AML-193 (cell line): ENCODE results near the gene GSTM3.
"Not testable (repeated sequence)": the region's sequence is repeated elsewhere in the genome, so short reads cannot be mapped to it uniquely, and the experiment has no call there.

Experiments
- DNase-seq, 2 experiments: peaks; one replicate each; lab custom pipeline; 2025; lab: John Stamatoyannopoulos, UW

The GSTM3 gene

DNA sequence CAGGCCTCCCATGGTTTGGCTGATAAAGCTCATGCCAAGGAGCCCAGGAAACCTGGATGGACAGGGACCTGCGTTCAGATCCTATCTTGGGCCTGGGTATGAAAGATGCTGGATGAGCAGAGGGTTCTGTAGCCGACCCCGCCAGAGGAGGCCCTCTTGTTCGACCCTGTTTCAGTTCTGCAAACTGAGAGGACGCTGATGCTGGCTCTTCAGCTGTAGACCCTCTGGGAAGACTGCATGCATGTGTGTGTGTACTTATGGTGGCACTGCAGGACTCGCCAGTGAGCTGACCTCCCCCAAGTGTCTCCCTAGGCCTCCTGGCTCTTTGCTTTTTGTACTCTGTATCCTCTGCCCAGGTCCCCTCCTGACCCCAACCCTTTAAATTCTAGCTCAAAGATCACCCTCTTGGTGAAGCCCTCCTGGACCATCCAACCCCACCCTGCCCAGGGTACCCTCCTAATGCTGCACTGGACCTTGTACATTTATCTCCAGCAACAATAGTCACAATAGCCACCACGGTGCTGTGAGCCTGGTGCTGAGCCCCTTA lies 21.3 kb upstream of the GSTM3 start:
- DNase-seq, result no peak

DNA sequence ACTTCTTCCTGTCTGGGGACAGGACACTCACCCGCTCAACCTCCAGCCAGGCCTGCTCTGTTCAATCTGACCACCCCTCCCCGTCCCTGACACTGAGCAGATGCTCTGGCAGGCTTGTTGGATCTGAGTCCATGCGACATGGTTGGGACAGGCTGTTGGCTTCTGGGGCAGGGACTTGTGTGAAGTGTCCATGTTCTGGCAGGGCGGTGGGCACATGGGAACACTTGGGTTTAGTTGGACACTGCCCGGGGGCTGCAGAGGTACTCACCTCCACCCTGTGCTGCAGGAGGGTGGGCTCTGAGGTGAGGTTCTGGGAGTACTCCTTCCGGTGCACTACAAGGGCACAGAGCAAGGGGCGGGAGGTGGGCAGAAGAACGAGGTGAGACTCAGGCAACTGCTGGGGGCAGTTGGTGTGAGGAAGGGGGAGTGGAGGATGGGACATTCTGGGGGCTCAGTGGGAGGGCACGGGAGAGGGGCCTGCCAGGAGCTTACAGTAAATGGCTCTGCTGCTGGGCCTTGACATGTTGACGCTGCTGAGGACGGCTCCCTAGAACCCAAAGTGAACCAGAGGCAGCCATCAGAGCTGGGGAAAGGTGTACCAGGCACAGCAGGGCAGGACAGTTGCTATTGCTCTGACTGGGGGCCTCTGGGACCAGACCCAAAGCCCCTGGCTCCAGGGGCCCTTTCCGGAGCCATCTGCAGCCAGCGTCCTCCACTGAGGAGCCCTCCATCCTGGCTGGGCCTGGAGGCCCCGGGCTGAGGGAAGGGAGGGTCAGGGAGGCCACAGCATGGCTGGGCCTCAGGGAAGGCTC lies 20.6 kb upstream of the GSTM3 start:
- no peak for DNase-seq

DNA sequence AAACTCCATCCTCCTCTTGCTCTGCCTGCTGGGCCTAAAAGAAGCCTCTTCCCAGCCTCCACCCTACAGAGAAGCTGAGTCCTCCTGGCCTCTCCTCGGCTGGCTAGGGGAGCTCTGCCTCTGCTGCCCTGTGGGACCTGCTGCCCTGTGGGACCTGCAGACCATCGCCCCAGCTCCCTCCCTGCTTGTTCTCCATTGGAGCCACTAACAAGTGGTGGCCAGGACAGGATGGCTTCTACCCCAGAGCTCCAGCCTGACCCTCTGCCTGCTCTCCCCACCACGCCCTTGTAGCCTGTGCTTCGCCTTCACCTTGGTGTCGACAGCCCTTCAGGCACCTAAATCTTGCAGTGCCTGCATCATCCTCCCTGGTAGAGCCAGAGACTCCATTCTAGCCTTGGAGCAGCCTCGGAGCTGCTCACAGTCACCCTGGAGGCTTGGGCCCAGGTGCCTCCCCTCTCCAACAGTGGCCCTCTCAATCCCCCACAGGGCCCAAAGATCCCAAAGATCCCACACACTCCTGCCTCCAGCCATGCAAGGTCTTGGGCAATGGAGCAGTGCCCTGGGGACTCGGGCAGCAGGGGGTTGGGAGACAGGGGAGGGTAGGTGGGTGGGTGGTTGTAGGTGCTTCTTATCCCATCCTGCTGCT lies 19.9 kb upstream of the GSTM3 start:
- no peak for DNase-seq

DNA sequence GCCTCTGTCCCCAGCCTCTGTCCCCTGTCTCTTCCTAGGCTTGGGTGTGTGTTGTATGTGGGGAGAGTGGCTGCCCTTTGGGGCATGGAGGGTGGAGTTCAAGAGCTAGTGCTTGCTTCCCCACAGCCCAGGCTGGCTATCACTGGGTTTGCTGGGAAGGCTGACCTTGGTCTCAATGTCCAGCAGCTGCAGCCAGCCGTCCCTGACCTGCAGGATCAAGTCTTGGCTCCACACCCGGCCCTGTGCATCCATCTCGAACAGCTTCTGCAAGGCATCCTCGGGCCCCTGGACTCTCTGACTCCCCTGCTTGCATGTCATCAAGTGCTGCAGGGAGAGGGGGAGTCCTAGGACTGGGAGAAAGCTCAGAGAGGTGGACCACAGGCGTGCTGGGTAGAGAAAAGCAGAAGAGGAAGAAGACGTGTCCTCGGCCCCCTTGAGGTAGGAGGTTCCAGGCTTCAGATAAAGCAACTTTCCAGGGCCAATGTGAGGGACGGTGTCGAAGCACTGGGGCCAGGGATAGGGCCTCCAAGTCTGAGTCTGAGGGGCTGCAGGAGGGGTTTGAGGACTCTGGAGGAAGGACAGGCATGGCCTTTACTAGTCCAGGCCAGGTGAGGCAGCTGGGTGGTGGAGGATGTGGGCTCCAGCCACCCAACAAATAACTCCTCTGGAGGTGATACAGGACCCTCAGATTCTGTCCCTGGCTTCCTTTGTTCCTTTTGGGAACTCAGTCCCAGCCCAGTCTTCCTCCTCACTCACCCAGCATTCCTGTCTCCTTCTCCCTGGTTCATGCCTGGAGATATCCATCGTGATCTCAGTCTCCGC lies 18.9 kb upstream of the GSTM3 start:
- no peak for DNase-seq

DNA sequence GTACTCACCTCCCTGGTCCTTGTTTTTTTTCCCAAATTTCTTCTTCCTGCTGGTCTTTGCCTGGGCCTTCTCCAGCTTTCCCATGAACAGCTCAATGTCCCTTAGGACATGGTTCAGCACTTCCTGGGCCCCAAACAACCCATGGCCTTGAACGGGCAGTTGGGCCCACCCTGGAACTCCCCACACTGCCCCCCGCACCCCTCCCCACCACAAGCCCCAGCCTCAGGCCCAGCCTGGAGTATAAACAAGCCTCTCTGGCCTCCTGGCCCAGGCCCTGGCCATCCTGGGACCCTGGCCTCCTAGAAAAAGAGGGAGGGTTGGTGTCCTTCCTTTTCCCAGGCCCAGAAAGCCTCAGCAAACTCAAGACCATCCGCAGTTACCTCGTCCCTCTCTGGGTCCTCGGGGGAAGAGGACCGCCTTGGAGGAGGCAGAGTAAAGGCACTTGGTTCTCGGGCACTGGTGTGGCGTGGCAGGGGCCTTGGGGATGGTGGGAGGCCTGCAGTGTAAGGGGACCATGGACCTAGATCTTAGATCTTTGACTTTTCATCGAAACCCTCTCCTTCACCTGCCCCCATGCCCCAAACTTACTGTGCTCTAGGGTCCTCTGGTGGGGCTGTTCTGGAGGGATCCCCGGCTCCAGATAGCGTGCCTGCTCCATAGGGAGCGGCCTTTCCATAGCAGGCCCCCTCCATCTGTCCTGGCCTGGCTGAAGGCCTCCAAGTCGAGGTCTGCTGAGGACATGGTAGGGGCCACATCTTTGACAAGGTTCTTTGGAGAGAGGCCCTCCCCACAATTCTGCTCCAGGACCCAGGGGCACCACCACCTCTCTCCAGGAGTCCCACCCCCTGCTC lies 17.3 kb upstream of the GSTM3 start:
- no peak for DNase-seq

DNA sequence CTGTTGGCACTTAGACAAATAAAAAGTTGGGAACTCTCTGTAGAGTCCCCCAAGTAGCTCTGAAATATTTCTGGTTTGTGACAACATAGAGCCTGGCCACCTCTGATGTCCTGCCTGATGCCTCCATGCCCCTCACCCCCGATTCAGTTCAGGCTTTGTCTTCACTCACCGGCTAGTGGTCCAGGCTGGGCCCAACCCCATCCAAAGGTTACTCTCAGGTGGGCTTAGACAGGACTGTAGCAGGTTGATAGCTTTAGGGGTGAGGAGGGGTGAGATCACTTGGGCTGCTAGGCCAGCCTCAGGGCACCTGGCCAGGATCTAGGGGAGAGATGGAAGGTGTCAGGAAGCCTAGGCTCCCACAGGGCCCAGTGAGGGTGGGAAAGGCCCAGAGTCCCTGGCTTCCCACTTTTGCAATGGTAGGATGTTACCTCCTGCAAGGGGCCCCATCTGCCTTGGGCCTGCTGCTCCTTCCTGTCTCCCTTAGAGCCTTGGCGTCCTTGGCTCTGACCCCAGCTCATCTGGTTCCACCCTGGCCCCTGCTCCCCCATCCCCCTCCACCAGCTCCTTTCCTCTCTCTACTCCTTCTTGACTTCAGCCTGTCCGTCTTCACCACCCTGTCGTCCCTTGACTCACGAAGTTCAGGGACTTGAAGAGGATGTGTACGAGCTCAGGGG lies 16.1 kb upstream of the GSTM3 start:
- no peak for DNase-seq

DNA sequence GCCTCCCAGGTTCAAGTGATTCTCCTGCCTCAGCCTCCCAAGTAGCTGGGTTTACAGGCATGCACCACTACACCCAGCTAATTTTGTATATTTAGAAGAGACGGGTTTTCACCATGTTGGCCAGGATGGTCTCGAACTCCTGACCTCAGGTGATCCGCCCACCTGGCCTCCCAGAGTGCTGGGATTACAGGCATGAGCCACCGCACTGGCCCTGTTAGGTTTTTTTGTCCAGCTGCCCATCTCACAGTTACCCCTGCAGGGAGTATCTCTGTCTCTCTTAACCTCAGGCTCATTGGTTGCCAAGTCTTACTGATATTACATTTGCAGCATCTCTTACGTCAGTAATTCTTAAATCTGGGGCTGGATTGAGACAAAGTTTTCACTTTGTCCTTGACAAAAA lies 15.5 kb upstream of the GSTM3 start:
- DNase-seq, result not testable (repeated sequence)

DNA sequence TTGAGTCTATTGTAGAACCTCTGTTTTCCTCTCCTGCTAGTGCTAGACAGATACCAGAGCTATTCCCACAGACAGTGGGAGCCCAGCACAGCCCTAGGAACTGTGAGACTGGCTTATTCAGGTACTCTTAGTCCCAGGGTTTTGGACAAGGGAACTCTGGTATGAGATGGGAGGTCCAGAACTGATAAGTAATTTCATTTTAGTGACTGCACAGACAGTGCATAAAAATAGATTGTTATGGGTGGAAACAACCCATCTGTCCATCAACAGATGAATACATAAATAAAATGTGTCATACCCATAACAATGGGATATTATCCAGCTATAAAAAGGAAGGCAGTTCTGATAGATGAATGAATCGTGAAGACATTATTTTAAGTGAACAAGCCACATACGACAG lies 13.9 kb upstream of the GSTM3 start:
- no peak for DNase-seq

DNA sequence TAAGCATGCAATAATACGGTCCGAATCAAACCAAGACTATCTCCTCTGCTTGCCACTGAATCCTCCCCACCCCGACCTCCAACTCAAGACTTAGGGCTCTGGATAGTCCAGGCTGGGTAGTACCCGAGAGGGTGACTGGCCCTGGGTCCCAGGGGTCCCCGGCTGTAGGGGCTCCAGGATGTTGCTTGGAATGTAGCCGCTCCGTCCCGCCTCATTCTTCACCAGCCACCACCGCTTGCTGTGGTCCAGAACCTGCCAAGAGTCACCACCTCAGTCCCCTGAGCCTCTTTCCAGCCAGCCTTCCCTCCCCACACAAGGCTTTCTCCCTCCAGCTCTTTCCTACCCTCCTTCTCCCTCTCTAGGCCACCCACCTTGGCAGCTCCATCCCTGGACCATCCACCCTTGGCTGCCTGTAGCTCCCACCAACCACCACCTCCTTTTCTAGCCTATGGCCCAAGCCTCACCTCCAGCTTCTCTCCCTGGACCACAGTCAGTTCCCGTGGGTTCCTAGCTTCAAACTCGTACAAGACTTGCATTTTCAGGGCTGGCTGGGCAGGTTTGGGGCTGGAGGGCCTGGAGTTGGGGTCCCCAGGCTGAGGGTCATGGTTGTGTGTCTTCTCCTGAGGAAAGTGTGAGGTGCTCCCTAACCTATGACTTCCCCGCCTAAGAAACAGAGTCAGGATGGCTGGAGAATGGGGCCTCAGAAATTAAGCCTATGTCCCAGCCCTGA lies 10.9 kb upstream of the GSTM3 start:
- no peak for DNase-seq

DNA sequence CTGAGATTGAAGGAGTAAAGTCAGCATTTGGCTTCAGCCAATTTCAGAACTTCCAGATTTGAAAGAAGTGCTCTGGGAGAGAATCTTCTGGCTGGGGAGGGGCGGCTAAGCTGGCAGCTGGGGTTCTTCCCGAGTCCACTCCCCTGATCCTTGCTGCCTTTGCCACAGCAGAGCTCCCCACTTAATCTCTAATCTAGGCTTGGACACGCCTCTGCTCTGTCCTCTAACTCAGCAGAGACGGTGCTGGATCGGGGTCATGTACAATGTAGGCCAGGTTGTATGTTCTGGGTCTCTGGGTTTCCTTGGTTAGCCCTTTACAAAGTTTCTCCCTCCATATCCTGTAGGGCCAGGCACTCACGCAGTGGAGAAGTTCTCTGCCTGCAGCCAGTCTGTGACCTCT lies 10.1 kb upstream of the GSTM3 start:
- no peak for DNase-seq

DNA sequence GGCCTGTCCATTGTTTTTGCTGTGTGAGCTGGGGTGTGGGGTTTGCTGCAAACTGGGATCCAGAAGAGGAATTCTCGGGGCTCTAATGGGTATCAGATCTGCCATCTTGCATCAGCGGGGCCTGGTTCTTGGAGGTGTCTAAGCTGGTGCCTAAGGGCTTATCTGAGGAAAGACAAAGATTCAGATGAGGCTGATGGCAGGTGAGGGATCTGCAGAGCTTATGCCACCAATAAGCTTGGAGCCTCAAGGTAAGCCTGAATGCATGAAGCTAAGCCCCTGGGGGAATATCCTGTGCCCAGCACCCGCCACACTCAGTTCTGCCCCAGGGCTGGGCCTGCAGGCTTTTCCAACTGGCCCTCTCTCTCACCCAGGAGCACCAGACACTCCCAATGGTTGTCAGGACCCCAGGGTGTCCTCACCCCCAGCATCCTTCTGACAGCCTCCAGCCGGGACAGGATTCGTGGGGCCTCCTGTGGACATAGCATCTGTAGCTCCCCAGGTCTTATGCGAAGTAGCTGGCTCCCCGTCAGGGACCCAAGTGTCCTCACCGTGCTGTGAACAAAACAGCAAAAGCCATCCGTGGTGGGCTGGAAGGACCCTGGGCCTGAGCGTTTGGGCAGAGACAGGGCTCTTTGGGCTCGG lies 9.5 kb upstream of the GSTM3 start:
- no peak for DNase-seq

DNA sequence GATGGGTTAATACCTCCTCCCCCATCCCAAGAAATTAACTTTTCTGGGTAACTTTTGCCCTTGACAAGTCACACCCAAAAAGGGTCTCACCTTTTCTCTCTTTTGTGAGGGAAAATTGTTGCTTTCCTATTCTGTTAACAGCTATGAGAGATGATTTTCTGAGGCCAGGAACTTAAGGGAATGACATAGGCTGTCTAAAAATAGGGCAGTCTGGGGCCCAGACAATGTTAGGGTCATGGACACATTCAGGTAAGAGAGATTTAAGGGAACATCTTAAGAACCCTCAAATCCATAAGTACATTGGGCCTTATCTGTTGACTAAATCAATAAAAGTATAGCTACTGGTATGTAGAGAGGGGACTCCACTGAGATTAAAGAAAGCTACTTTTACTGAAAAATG lies 8.4 kb upstream of the GSTM3 start:
- DNase-seq, result no peak

DNA sequence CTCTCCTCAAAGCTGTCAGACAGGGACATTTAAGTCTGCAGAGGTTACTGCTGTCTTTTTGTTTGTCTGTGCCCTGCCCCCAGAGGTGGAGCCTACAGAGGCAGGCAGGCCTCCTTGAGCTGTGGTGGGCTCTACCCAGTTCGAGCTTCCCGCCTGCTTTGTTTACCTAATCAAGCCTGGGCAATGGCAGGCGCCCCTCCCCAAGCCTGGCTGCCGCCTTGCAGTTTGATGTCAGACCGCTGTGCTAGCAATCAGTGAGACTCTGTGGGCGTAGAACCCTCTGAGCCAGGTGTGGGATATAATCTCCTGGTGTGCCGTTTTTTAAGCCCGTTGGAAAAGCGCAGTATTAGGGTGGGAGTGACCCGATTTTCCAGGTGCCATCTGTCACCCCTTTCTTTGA lies 7.5 kb upstream of the GSTM3 start:
- DNase-seq, result not testable (repeated sequence)

DNA sequence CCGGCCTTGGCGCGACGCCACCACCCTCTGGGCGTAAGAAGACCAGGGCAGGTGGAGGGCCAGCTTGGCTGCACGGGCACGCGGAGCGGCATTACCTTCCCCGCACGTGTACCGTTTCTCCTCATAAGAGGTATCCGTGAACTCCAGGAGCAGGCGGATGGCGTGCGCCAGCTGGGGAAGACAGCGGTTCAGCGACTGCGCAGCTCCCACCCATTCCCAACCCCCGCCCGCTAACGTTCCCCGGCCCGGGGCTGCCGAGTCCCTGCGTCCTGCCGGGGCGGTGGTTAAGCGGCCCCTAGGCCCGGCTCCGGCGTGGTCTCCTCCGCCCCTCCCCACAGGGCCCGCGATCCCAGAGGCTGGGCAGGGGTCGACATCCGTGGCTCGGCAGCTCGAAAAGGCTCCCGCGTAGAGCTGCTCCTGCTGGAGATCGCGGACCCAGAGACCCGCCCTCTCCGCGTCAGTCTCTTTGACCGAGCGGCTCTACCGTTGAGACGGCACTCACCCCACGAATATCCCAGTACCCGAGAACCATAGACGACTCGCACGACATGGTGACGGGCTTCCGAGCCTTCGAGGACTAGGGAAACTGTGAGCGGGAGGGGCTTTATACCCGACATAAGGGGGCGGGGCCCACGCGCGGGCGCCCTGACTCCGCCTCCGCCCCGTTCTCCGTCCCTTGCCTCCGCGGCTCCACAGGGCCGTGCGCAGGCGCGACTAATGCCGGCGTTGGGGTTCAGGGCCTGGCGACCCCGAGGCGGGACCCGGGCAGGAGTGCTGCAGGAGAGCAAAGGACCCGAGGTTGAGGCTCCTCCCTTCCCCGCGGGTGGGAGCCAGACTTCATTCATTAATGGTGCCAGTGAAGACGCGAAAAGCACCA lies 862 bp downstream of the GSTM3 start:
- DNase-seq, result no peak

DNA sequence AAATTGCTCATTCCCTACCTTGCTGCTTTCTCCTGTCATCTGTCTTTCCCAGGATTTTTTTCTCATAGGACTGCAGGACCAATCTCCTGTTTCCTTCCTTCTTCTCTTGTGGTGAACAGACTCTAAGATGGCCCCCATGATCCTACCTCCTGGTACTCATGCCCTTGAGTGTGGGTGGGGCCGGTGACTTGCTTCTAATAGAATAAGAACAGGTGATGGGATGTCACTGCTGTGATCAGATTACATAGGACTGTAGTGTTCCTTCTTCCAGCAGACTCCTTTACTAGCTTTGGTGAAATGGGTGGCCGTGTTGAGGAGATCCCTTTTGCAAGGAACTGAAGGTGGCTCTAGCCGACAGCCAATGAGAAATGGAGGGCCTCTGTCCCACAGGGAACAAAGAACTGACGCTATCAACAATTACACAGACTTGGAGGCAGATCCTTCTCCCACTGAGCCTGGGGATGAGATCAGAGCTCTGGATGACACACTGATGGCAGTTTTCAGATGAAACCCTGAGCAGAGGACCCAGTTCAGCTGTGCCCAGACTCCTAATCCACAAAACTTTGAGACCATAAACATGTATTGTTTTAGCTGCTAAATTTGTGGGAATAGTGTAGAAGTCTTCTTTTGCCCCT lies 7.5 kb downstream of the GSTM3 start:
- no peak for DNase-seq

DNA sequence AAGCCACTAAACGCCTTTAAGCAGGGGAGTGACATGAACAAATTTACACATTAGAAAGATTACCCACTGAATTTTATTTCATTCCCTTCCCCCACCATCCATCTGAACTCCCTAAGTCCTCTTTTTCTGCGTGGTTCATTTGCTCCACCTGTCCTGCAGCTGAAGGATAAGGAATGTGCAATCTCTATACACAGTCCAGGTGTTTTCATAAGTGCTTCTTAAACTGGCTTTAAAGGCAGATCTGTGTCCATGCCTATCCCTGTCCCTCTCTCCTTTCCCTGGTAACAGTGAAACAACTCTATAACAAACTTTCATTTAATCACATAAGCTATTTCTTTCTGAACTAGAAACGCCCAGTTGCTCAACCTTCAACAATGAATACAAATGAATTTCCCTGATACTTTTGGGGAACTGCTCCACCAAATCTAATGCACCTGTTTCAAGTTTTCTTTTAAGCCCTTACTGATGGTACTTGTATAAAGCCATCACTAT lies 8.4 kb downstream of the GSTM3 start:
- DNase-seq, result no peak

DNA sequence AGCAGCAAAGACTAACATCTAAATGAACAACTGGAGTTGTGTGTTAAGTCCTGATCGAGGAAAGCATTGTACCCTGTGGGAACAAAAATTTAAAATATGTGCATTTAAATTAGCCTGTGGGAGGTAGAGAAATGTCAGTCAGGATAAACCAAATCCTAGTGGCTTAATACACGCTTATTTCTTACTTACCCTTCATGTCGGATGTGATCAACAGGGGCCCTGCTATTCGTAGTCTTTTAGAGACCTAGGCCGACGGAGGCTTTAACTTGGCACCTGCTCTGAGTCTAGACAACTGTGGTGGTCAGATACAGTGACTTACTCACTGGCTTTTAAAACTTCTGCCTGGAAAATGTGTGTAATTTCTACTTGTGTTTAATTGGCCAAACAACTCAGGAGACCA lies 10.2 kb downstream of the GSTM3 start:
- no peak for DNase-seq

DNA sequence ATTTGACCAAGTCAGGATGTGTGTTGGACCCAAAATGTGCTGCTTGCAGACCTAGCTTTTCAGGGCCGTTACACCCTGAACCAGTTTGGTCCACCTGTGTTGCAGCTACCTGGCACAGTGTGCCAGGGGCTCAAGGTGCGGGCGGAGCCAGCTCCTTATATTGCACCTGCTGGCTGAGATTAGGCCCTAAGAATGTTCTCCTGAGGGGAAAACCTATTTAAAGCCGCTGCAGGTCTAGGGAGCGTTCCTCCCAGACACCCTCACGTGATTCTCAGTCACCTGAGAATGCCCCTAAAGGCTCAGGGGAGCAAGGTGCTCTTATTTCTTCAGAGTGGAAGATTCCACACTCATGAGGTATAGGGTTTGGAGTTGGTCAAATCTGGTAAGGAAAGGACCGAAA lies 12.0 kb downstream of the GSTM3 start:
- DNase-seq, result no peak
